Gastroesophageal sphincter (tissue), 3 donors: ENCODE measurements around the gene ZNF496.

Experiments used
- CTCF ChIP-seq, 4 experiments: fragments of 200-600 bp in 2 of 4; fragments of 450-650 bp in 2 of 4; sonication (generic) in 1 of 4; IDR thresholded peaks; one replicate each; pipeline ENCODE4 v1.5.1; 2017 to 2019; ENCODE audit warnings: antibody characterized with exemption in 4 of 4, mild to moderate bottlenecking in 2 of 4, moderate library complexity in 2 of 4
- EP300 ChIP-seq: sonication (generic); formaldehyde crosslinking; IDR thresholded peaks from one replicate; pipeline ENCODE4 v1.6.1; 2017; ENCODE audit warnings: antibody characterized with exemption, mild to moderate bottlenecking
- POLR2A ChIP-seq, 2 donors: fragments of 450-650 bp; IDR thresholded peaks; one replicate each; pipeline ENCODE4 v1.6.1; 2017; ENCODE audit warnings: antibody characterized with exemption in 2 of 2, mild to moderate bottlenecking in 2 of 2, moderate library complexity in 1 of 2
- POLR2AphosphoS5 ChIP-seq: sonication (generic); formaldehyde crosslinking; IDR thresholded peaks from one replicate; pipeline ENCODE4 v1.6.1; 2017; ENCODE audit warnings: antibody characterized with exemption

GRCh38 chr1:247360991-247361731 is 29.5 kb upstream of the ZNF496 start:
- TF ChIP-seq CTCF (IDR thresholded peaks at IDR 0.05), result no peak
- TF ChIP-seq EP300, result no peak
- TF ChIP-seq POLR2AphosphoS5, result no peak
- no peak for TF ChIP-seq POLR2A (IDR thresholded peaks at IDR 0.05)
